ENCODE results near the gene LPCAT4. TPM values are rescaled to one million over a fixed set of nuclear protein-coding genes. Genes with fewer than 3 reads are reported as not detected.

Gene LPCAT4
- total and polyA plus RNA-seq, 10 donors = 18.6 to 53.7 (median 40.6) TPM

- Histone ChIP-seq H3K27me3 (replicated peaks in 1 of 7) (no peaks in the 10 kb centered on the region), H3K4me1 (peaks cover 6 to 28% (median 19%) of the 10 kb centered on the region in 6 donors), H3K27ac (peak overlapping the region in 3 of 8 donors; percentile 33 to 48 (median 45)), H3K4me3 (no peak overlapping the region), H3K36me3 (peaks cover 0 to 70% (median 34%) of the 10 kb centered on the region in 6 donors), H3K9me3 (no peaks in the 10 kb centered on the region)
- intact Hi-C loops (cut with DNase I; ENCODE audit: low total_unique reads) = loop anchor here (10.0 kb wide), 1 partner anchor 127 kb away; no protein-coding TSS in a partner anchor
- no peak for TF ChIP-seq POLR2AphosphoS5 (IDR thresholded peaks at IDR 0.05)
- TF ChIP-seq POLR2A (IDR thresholded peaks at IDR 0.05) = no peak
- no peak for TF ChIP-seq CTCF (IDR thresholded peaks at IDR 0.05 in 8 of 11, conservative IDR thresholded peaks at IDR 0.05 in 3 of 11)
- DNase-seq = no peak
- WGBS, 5 donors = 71 to 87% (median 76%) methylated on average over 10 of the region's 10 CpGs
Measured at GRCh38 chr15:34362047-34362773, 4.8 kb downstream of the LPCAT4 start.

- intact Hi-C loops (cut with DNase I; ENCODE audit: low total_unique reads) = loop anchor here (10.0 kb wide), 1 partner anchor 126 kb away; no protein-coding TSS in a partner anchor
- Histone ChIP-seq H3K4me3 (no peak overlapping the region), H3K27ac (no peak overlapping the region), H3K9me3 (no peaks in the 10 kb centered on the region), H3K4me1 (peaks cover 6 to 26% (median 16%) of the 10 kb centered on the region in 6 donors), H3K27me3 (replicated peaks in 1 of 7) (no peaks in the 10 kb centered on the region), H3K36me3 (peaks cover 0 to 79% (median 41%) of the 10 kb centered on the region in 6 donors)
- 88 to 96% (median 95%) methylated on average over 7 of the region's 7 CpGs for WGBS, 5 donors
- TF ChIP-seq CTCF (IDR thresholded peaks at IDR 0.05 in 8 of 11, conservative IDR thresholded peaks at IDR 0.05 in 3 of 11) (no peak), POLR2A (IDR thresholded peaks at IDR 0.05) (no peak), POLR2AphosphoS5 (IDR thresholded peaks at IDR 0.05) (no peak)
- no peak for DNase-seq
Measured at GRCh38 chr15:34361278-34361677, 5.7 kb downstream of the LPCAT4 start.

- DNase-seq = no peak
- H3K4me3 ChIP-seq = no peak overlapping the region
- H3K27ac ChIP-seq = no peak overlapping the region
- intact Hi-C loops (cut with DNase I; ENCODE audit: low total_unique reads) = loop anchor here (10.0 kb wide), 1 partner anchor 125 kb away; no protein-coding TSS in a partner anchor
- WGBS, 5 donors = 92 to 100% (median 100%) methylated on average over 1 of the region's 1 CpG
- H3K9me3 ChIP-seq = no peaks in the 10 kb centered on the region
- H3K36me3 ChIP-seq = peaks cover 0 to 89% (median 43%) of the 10 kb centered on the region in 6 donors
- H3K4me1 ChIP-seq = peaks cover 0 to 16% (median 7%) of the 10 kb centered on the region in 6 donors
- no peak for TF ChIP-seq POLR2A (IDR thresholded peaks at IDR 0.05)
- TF ChIP-seq CTCF (IDR thresholded peaks at IDR 0.05 in 8 of 11, conservative IDR thresholded peaks at IDR 0.05 in 3 of 11) = no peak
- TF ChIP-seq POLR2AphosphoS5 (IDR thresholded peaks at IDR 0.05) = no peak
- no peaks in the 10 kb centered on the region for H3K27me3 ChIP-seq (replicated peaks in 1 of 7)
Measured at GRCh38 chr15:34360298-34360697, 6.7 kb downstream of the LPCAT4 start.

GRCh38 chr15:34359416-34359815 lies 7.6 kb downstream of the LPCAT4 start:
- 74 to 85% (median 81%) methylated on average over 3 of the region's 3 CpGs for WGBS, 5 donors
- no peak overlapping the region for H3K27ac ChIP-seq
- H3K9me3 ChIP-seq = no peaks in the 10 kb centered on the region
- H3K36me3 ChIP-seq = peaks cover 0 to 98% (median 43%) of the 10 kb centered on the region in 6 donors
- intact Hi-C loops (cut with DNase I; ENCODE audit: low total_unique reads) = no loop called here
- no peaks in the 10 kb centered on the region for H3K27me3 ChIP-seq (replicated peaks in 1 of 7)
- TF ChIP-seq CTCF (IDR thresholded peaks at IDR 0.05 in 8 of 11, conservative IDR thresholded peaks at IDR 0.05 in 3 of 11) (no peak), POLR2AphosphoS5 (IDR thresholded peaks at IDR 0.05) (no peak), POLR2A (IDR thresholded peaks at IDR 0.05) (no peak)
- no peak overlapping the region for H3K4me3 ChIP-seq
- DNase-seq = no peak
- peaks cover 0 to 8% (median 0%) of the 10 kb centered on the region in 6 donors for H3K4me1 ChIP-seq
